ENCODE results near the gene DOCK1. TPM values are rescaled to one million over a fixed set of nuclear protein-coding genes. Genes with fewer than 3 reads are reported as not detected.

Gene DOCK1
- total RNA-seq, 2 donors from 2014 or later = 52.9 to 76.7 TPM

- DNase-seq (ENCODE audit: low spot score) (no peak), ATAC-seq (ENCODE audit: insufficient number of reproducible peaks, low FRiP score, low read depth) (no peak)
- H3K4me3 ChIP-seq = no peak overlapping the region
- TF ChIP-seq, protein P1, sequence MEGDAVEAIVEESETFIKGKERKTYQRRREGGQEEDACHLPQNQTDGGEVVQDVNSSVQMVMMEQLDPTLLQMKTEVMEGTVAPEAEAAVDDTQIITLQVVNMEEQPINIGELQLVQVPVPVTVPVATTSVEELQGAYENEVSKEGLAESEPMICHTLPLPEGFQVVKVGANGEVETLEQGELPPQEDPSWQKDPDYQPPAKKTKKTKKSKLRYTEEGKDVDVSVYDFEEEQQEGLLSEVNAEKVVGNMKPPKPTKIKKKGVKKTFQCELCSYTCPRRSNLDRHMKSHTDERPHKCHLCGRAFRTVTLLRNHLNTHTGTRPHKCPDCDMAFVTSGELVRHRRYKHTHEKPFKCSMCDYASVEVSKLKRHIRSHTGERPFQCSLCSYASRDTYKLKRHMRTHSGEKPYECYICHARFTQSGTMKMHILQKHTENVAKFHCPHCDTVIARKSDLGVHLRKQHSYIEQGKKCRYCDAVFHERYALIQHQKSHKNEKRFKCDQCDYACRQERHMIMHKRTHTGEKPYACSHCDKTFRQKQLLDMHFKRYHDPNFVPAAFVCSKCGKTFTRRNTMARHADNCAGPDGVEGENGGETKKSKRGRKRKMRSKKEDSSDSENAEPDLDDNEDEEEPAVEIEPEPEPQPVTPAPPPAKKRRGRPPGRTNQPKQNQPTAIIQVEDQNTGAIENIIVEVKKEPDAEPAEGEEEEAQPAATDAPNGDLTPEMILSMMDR (IDR thresholded peaks at IDR 0.05) = no peak
- no peaks in the 10 kb centered on the region for H3K4me1 ChIP-seq (ENCODE audit: control insufficient read depth in 1 of 2, low read depth in 2 of 2)
- H3K27ac ChIP-seq = no peak overlapping the region
- no peaks in the 10 kb centered on the region for H3K27me3 ChIP-seq (replicated peaks; ENCODE audit: insufficient read depth)
- H3K36me3 ChIP-seq = peaks cover 6% of the 10 kb centered on the region
- no peaks in the 10 kb centered on the region for H3K9me3 ChIP-seq
Measured at GRCh38 chr10:127250031-127250430, 344.8 kb downstream of the DOCK1 start.

- H3K4me1 ChIP-seq (ENCODE audit: control insufficient read depth in 1 of 2, low read depth in 2 of 2) = no peaks in the 10 kb centered on the region
- DNase-seq (ENCODE audit: low spot score) (no peak), ATAC-seq (ENCODE audit: insufficient number of reproducible peaks, low FRiP score, low read depth) (no peak)
- no peak overlapping the region for H3K4me3 ChIP-seq
- H3K27me3 ChIP-seq (replicated peaks; ENCODE audit: insufficient read depth) = no peaks in the 10 kb centered on the region
- no peak overlapping the region for H3K27ac ChIP-seq
- TF ChIP-seq, protein P1 (IDR thresholded peaks at IDR 0.05) = no peak
- no peaks in the 10 kb centered on the region for H3K9me3 ChIP-seq
- H3K36me3 ChIP-seq = peaks cover 6% of the 10 kb centered on the region
Measured at GRCh38 chr10:127252818-127253217, 347.6 kb downstream of the DOCK1 start.

DNA sequence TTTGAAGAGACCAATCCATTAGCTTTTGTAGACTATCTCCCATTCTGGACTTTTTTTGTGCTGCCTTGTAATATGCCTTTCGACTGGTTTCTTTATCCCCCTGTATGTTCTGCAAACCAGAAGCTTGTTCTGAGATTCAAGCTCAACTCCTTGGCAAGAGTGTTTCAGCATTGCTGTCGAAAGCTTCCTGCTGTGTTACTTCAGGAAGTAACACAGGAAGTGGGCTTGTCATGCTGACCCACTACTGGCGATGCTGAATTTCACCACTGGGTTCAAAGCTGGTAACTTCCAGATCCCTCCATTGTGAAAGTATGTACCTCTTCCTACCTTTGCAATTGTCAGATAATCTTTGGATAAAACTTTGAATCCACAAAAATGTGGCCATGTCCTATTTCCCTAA, 349.0 kb downstream of the DOCK1 start:
- Histone ChIP-seq H3K27ac (no peak overlapping the region), H3K9me3 (no peaks in the 10 kb centered on the region), H3K36me3 (peaks cover 5% of the 10 kb centered on the region), H3K4me1 (ENCODE audit: control insufficient read depth in 1 of 2, low read depth in 2 of 2) (no peaks in the 10 kb centered on the region), H3K27me3 (replicated peaks; ENCODE audit: insufficient read depth) (no peaks in the 10 kb centered on the region), H3K4me3 (no peak overlapping the region)
- DNase-seq (ENCODE audit: low spot score) (no peak), ATAC-seq (ENCODE audit: insufficient number of reproducible peaks, low FRiP score, low read depth) (no peak)
- TF ChIP-seq, protein P1 (IDR thresholded peaks at IDR 0.05) = no peak

- TF ChIP-seq, protein P1 (IDR thresholded peaks at IDR 0.05) = no peak
- DNase-seq (ENCODE audit: low spot score) = no peak
- H3K36me3 ChIP-seq = peaks cover 5% of the 10 kb centered on the region
- no peaks in the 10 kb centered on the region for H3K27me3 ChIP-seq (replicated peaks; ENCODE audit: insufficient read depth)
- no peaks in the 10 kb centered on the region for H3K4me1 ChIP-seq (ENCODE audit: control insufficient read depth in 1 of 2, low read depth in 2 of 2)
- H3K9me3 ChIP-seq = no peaks in the 10 kb centered on the region
- no peak overlapping the region for H3K27ac ChIP-seq
- ATAC-seq (ENCODE audit: insufficient number of reproducible peaks, low FRiP score, low read depth) = no peak
- no peak overlapping the region for H3K4me3 ChIP-seq
Measured at GRCh38 chr10:127257395-127257794, 352.2 kb downstream of the DOCK1 start.

DNA sequence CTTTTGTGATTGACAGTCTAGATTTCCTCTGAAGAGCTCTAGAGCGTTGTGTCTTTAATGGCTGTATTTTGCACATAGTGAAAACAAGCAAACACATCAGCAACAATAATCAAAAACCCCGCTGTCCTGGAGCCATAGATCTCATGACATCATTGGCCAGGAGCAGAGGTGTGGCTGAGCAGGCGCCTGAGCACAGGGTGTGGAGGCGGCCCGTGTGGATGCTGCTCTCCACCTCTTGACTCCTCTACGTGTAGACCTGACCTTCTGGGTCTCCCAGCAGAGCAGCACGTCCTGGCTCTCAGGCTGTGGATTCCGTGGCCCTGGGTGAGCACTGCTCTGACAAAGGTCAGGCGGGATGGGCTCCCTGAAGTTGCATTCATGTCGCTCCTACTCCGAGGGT, 354.1 kb downstream of the DOCK1 start:
- Histone ChIP-seq H3K4me3 (no peak overlapping the region), H3K36me3 (peaks cover 5% of the 10 kb centered on the region), H3K27ac (no peak overlapping the region), H3K4me1 (ENCODE audit: control insufficient read depth in 1 of 2, low read depth in 2 of 2) (no peaks in the 10 kb centered on the region), H3K27me3 (replicated peaks; ENCODE audit: insufficient read depth) (no peaks in the 10 kb centered on the region), H3K9me3 (no peaks in the 10 kb centered on the region)
- ATAC-seq (ENCODE audit: insufficient number of reproducible peaks, low FRiP score, low read depth) (no peak), DNase-seq (ENCODE audit: low spot score) (no peak)
- TF ChIP-seq, protein P1 (IDR thresholded peaks at IDR 0.05) = no peak
